H1 (cell line): ENCODE results near the gene SLX1A. TPM values are rescaled to one million over a fixed set of nuclear protein-coding genes. Genes with fewer than 3 reads are reported as not detected.
"Not testable (repeated sequence)": the region's sequence is repeated elsewhere in the genome, so short reads cannot be mapped to it uniquely, and the experiment has no call there.

ENCODE experiments used
- CTCF ChIA-PET: fragments of 300-600 bp; sonication (Branson Sonifier 250); formaldehyde crosslinking; loops from one replicate; lab custom pipeline; 2021; ENCODE audit not compliant: partially characterized antibody; lab: Charles Lee
- POLR2A ChIA-PET: fragments of 300-600 bp; sonication (Branson Sonifier 250); formaldehyde crosslinking; loops from one replicate; lab custom pipeline; 2021; ENCODE audit warnings: inconsistent platforms; ENCODE audit not compliant: partially characterized antibody; lab: Charles Lee
- DNase-seq, 2 experiments: peaks; one replicate each; pipeline versions ENCODE4 v3.0.0 to v3.0.0-alpha.2; 2010 to 2022; ENCODE audit warnings: low spot score in 2 of 2, low read depth in 1 of 2, mixed read lengths in 1 of 2
- FAIRE-seq: peaks from 2 replicates; lab custom pipeline; 2011; peaks lifted over from hg19 to GRCh38; lab: Jason Lieb, UNC
- H2AFZ ChIP-seq: 2 replicates; pipeline ENCODE4 v1.8.1; 2012; ENCODE audit warnings: low read length, inconsistent platforms
- H2AK5ac ChIP-seq: 2 replicates; pipeline ENCODE4 v1.6.1; 2013; ENCODE audit warnings: low read depth, low read length
- H2BK120ac ChIP-seq: replicated peaks from 2 replicates; pipeline ENCODE3; 2013; ENCODE audit warnings: low read depth, low read length, inconsistent platforms
- H2BK12ac ChIP-seq: 2 replicates; pipeline ENCODE4 v1.6.1; 2013; ENCODE audit warnings: low read depth, low read length
- H2BK15ac ChIP-seq: 2 replicates; pipeline ENCODE4 v1.6.1; 2013; ENCODE audit warnings: low read length
- H2BK20ac ChIP-seq: 2 replicates; pipeline ENCODE4 v1.6.1; 2013; ENCODE audit warnings: low read length
- H2BK5ac ChIP-seq: 2 replicates; pipeline ENCODE4 v1.6.1; 2013; ENCODE audit warnings: low read depth, low read length
- H3K14ac ChIP-seq: 2 replicates; pipeline ENCODE4 v1.6.1; 2013; ENCODE audit warnings: inconsistent platforms; ENCODE audit not compliant: insufficient read length
- H3K18ac ChIP-seq: 2 replicates; pipeline ENCODE4 v1.6.1; 2013; ENCODE audit warnings: low read length; ENCODE audit errors: extremely low read depth
- H3K23ac ChIP-seq: 2 replicates; pipeline ENCODE4 v1.6.1; 2013; ENCODE audit warnings: inconsistent platforms; ENCODE audit not compliant: insufficient read length
- H3K23me2 ChIP-seq: 2 replicates; pipeline ENCODE4 v1.6.1; 2013; ENCODE audit warnings: low read depth, low read length
- H3K27ac ChIP-seq: 2 replicates; pipeline ENCODE4 v1.6.1; 2011; ENCODE audit warnings: low read depth, low read length, inconsistent platforms
- H3K27me3 ChIP-seq, 4 experiments: replicated peaks in 1 of 4; 1 replicate in 1 of 4; 2 replicates in 3 of 4; pipeline versions ENCODE4 v1.6.1 to v1.8.1; 2011 to 2013; ENCODE audit warnings: low read length in 3 of 4, mild to moderate bottlenecking in 3 of 4, inconsistent platforms in 2 of 4, mixed read lengths in 2 of 4, moderate library complexity in 1 of 4; ENCODE audit not compliant: control insufficient read depth in 3 of 4, insufficient read depth in 3 of 4; ENCODE audit errors: extremely low read depth in 1 of 4
- H3K36me3 ChIP-seq, 4 experiments: 2 replicates each; pipeline versions ENCODE4 v1.6.1 to v1.8.1; 2011 to 2013; ENCODE audit warnings: mild to moderate bottlenecking in 4 of 4, low read length in 3 of 4, moderate library complexity in 2 of 4, control low read depth in 1 of 4, inconsistent platforms in 1 of 4; ENCODE audit not compliant: insufficient read depth in 4 of 4, control insufficient read depth in 2 of 4
- H3K4ac ChIP-seq: replicated peaks from 2 replicates; pipeline ENCODE3; 2013; ENCODE audit warnings: low read length, low read depth, mixed read lengths, inconsistent platforms; ENCODE audit not compliant: insufficient read length
- H3K4me1 ChIP-seq, 4 experiments: replicated peaks in 1 of 4; 1 replicate in 1 of 4; 2 replicates in 3 of 4; pipeline versions ENCODE4 v1.6.1 to v1.8.1; 2011 to 2013; ENCODE audit warnings: low read length in 3 of 4, inconsistent platforms in 2 of 4, mixed read lengths in 1 of 4; ENCODE audit not compliant: insufficient read depth in 4 of 4, control insufficient read depth in 3 of 4
- H3K4me2 ChIP-seq, 2 experiments: 2 replicates each; pipeline versions ENCODE4 v1.6.1 to v1.8.1; 2011 to 2013; ENCODE audit warnings: low read depth in 2 of 2, low read length in 2 of 2, control low read depth in 1 of 2, inconsistent platforms in 1 of 2, mild to moderate bottlenecking in 1 of 2; ENCODE audit not compliant: insufficient read depth in 1 of 2
- H3K4me3 ChIP-seq, 4 experiments: fragments of 200-600, 300-600 bp in 1 of 4; sonication (generic), shearing (Covaris generic), sonication (Bioruptor Twin) in 1 of 4; 2 replicates each; pipeline versions ENCODE4 v1.5.1 to v1.8.1; 2011 to 2016; ENCODE audit warnings: low read length in 4 of 4, low read depth in 3 of 4, control low read depth in 2 of 4, inconsistent platforms in 2 of 4, mild to moderate bottlenecking in 2 of 4, mixed read lengths in 1 of 4, moderate library complexity in 1 of 4; ENCODE audit not compliant: insufficient read depth in 2 of 4; ENCODE audit errors: extremely low read depth in 1 of 4
- H3K56ac ChIP-seq: replicated peaks from 2 replicates; pipeline ENCODE3; 2013; ENCODE audit warnings: low read depth, mild to moderate bottlenecking, mixed read lengths, low read length, inconsistent platforms; ENCODE audit not compliant: insufficient read length
- H3K79me1 ChIP-seq: 2 replicates; pipeline ENCODE4 v1.6.1; 2013; ENCODE audit warnings: low read depth, low read length, control low read depth
- H3K79me2 ChIP-seq, 2 experiments: 2 replicates each; pipeline versions ENCODE4 v1.6.1 to v1.8.1; 2012 to 2013; ENCODE audit warnings: low read length in 2 of 2, mild to moderate bottlenecking in 2 of 2, inconsistent platforms in 1 of 2; ENCODE audit not compliant: insufficient read depth in 2 of 2, control insufficient read depth in 1 of 2
- H3K9ac ChIP-seq, 4 experiments: replicated peaks in 1 of 4; 1 replicate in 1 of 4; 2 replicates in 3 of 4; pipeline versions ENCODE4 v1.6.1 to v1.8.1; 2011 to 2013; ENCODE audit warnings: low read depth in 3 of 4, low read length in 3 of 4, control low read depth in 2 of 4, mild to moderate bottlenecking in 2 of 4, moderate library complexity in 2 of 4, inconsistent platforms in 1 of 4; ENCODE audit errors: extremely low read depth in 1 of 4
- H3K9me3 ChIP-seq, 2 experiments: 2 replicates each; pipeline versions ENCODE4 v1.6.1 to v1.8.1; 2012 to 2013; ENCODE audit warnings: mild to moderate bottlenecking in 2 of 2, moderate library complexity in 2 of 2, control low read depth in 1 of 2, inconsistent platforms in 1 of 2, low read depth in 1 of 2, low read length in 1 of 2, mixed read lengths in 1 of 2; ENCODE audit not compliant: insufficient read depth in 2 of 2
- H4K20me1 ChIP-seq, 2 experiments: replicated peaks in 1 of 2; 2 replicates each; pipeline versions ENCODE3 to v1.8.1; 2011 to 2013; ENCODE audit warnings: inconsistent platforms in 2 of 2, low read length in 2 of 2, mild to moderate bottlenecking in 1 of 2; ENCODE audit not compliant: insufficient read depth in 2 of 2, control insufficient read depth in 1 of 2
- H4K5ac ChIP-seq: 2 replicates; pipeline ENCODE4 v1.6.1; 2013; ENCODE audit warnings: low read length, low read depth, mixed read lengths, inconsistent platforms; ENCODE audit not compliant: insufficient read length
- H4K8ac ChIP-seq: 2 replicates; pipeline ENCODE4 v1.8.0; 2013; ENCODE audit warnings: mild to moderate bottlenecking, moderate library complexity, low read length, inconsistent platforms; ENCODE audit not compliant: insufficient read depth; ENCODE audit errors: extremely low read depth
- H4K91ac ChIP-seq: replicated peaks from 2 replicates; pipeline ENCODE3; 2013; ENCODE audit warnings: low read length, mixed read lengths, inconsistent platforms; ENCODE audit not compliant: insufficient read length
- WGBS, 2 experiments: shearing (Covaris generic) in 1 of 2; methylation state at CpG; one replicate each; pipeline versions ENCODE4 v1.1.6 to v1.1.7; 2013 to 2015; ENCODE audit warnings: low lambda C conversion rate in 2 of 2, mixed read lengths in 2 of 2, inconsistent platforms in 1 of 2, low coverage in 1 of 2, missing lambda C conversion rate in 1 of 2; ENCODE audit not compliant: insufficient replicate concordance in 2 of 2, insufficient coverage in 1 of 2, insufficient read length in 1 of 2; ENCODE audit errors: extremely low coverage in 1 of 2, missing lambda C conversion rate in 1 of 2; 5-methylcytosine and 5-hydroxymethylcytosine counted together
- polyA plus RNA-seq, 7 experiments: library from polyadenylated mRNA; depleted of rRNA in 3 of 7; stranded (reverse) in 5 of 7; unstranded in 2 of 7; fragments of >200 nt in 5 of 7; fragments of 200-250 nt in 2 of 7; gene quantifications; 1 replicate in 5 of 7; 2 replicates in 1 of 7; 4 replicates in 1 of 7; pipeline versions ENCODE4 v1.2.1 to v1.2.3, GENCODE V29; 2011 to 2013; ENCODE audit warnings: missing spikeins in 2 of 7, mixed read lengths in 2 of 7
- total RNA-seq: library from RNA; stranded (reverse); fragmentation: NEBNext Ultra II Directional; extraction: Animal tissue kit (Norgen Biotek cat#: 25700); gene quantifications from 2 replicates; pipeline ENCODE4 v1.2.1, GENCODE V29; 2021

The SLX1A gene
- total and polyA plus RNA-seq, 2 of the 8 experiments (the other 6 are each of a cell fraction or from before 2014, with no cell fraction given), result 4.7 to 36.9 TPM

- H3K9ac ChIP-seq, H4K5ac ChIP-seq, H3K36me3 ChIP-seq, H3K9me3 ChIP-seq, H4K91ac ChIP-seq, H3K23ac ChIP-seq, H4K20me1 ChIP-seq, H3K14ac ChIP-seq, H2AK5ac ChIP-seq, POLR2A ChIA-PET, H3K27me3 ChIP-seq, H3K23me2 ChIP-seq, H2BK20ac ChIP-seq, H2BK15ac ChIP-seq, H3K18ac ChIP-seq, H2AFZ ChIP-seq, H3K4me1 ChIP-seq, H3K79me2 ChIP-seq, H2BK12ac ChIP-seq, H3K4ac ChIP-seq, H2BK120ac ChIP-seq, H3K27ac ChIP-seq, H3K79me1 ChIP-seq, H4K8ac ChIP-seq, H2BK5ac ChIP-seq, H3K56ac ChIP-seq, FAIRE-seq, CTCF ChIA-PET: not testable (repeated sequence)
- peak in 1 of 2 experiments; percentile 77 for DNase-seq
- WGBS, 2 experiments, result 12% methylated on average over 12 of the region's 60 CpGs; no CpG with 5 or more reads in 1 of the 2 experiments
- H3K4me3 ChIP-seq, result peak overlapping the region in 3 of 4 experiments; percentile 19 to 50 (median 33); a peak in 5 of 8 replicates
- peak overlapping the region; percentile 44 to 55; a peak in 3 of 4 replicates for H3K4me2 ChIP-seq
Measured at GRCh38 chr16:30194172-30194925, 674 bp downstream of the SLX1A start.

- H3K9ac ChIP-seq, H4K91ac ChIP-seq, CTCF ChIA-PET, H2AK5ac ChIP-seq, H2BK120ac ChIP-seq, H3K14ac ChIP-seq, H4K8ac ChIP-seq, H3K4me2 ChIP-seq, H3K56ac ChIP-seq, H3K23ac ChIP-seq, H2BK12ac ChIP-seq, H2BK5ac ChIP-seq, H3K23me2 ChIP-seq, H3K18ac ChIP-seq, H2BK15ac ChIP-seq, FAIRE-seq, H3K4ac ChIP-seq, H3K27ac ChIP-seq, H4K20me1 ChIP-seq, H4K5ac ChIP-seq, H3K27me3 ChIP-seq, POLR2A ChIA-PET, DNase-seq, H2BK20ac ChIP-seq, H3K9me3 ChIP-seq, H3K4me1 ChIP-seq, H3K4me3 ChIP-seq, H2AFZ ChIP-seq, H3K79me1 ChIP-seq, H3K79me2 ChIP-seq, H3K36me3 ChIP-seq: not testable (repeated sequence)
- WGBS, 2 experiments, result no CpG with 5 or more reads among the region's 2 CpGs
Measured at GRCh38 chr16:30197001-30197400, 3.3 kb downstream of the SLX1A start.
